Omental fat pad (tissue), 4 donors: ENCODE results near the gene CYP11A1. TPM values are rescaled to one million over a fixed set of nuclear protein-coding genes. Genes with fewer than 3 reads are reported as not detected.

Experiments used
- ATAC-seq: fragments of 150-250 bp; one replicate; pipeline ENCODE4 v1.9.1; 2016; ENCODE audit warnings: mild to moderate bottlenecking, moderate library complexity; ENCODE audit not compliant: low FRiP score
- DNase-seq: peaks from one replicate; pipeline ENCODE4 v3.0.0-alpha.2; 2019; ENCODE audit warnings: low spot score
- CTCF ChIP-seq, 3 donors: fragments of 450-650 bp; IDR thresholded peaks; one replicate each; pipeline ENCODE4 v1.5.1; 2016 to 2017; ENCODE audit warnings: antibody characterized with exemption in 3 of 3, mild to moderate bottlenecking in 3 of 3, moderate library complexity in 2 of 3
- total RNA-seq, 4 donors: library from RNA; depleted of rRNA; stranded (reverse); fragments of >200 nt; gene quantifications; one replicate each; pipeline ENCODE4 v1.1.0, GENCODE V29; 2016

Gene CYP11A1
- total RNA-seq, 4 donors from 2014 or later, result 1.3 to 4.8 (median 1.4) TPM

GRCh38 chr15:74373731-74374647 lies 6.5 kb upstream of the CYP11A1 start:
- ATAC-seq (peak; percentile 93), DNase-seq (peak; percentile 85)
- TF ChIP-seq CTCF (IDR thresholded peaks at IDR 0.05), result no peak

- DNase-seq (no peak), ATAC-seq (no peak)
- no peak for TF ChIP-seq CTCF (IDR thresholded peaks at IDR 0.05)
These were observed 5.7 kb upstream of the CYP11A1 start for GRCh38 chr15:74373056-74373650.

GRCh38 chr15:74370471-74370870 lies 3.0 kb upstream of the CYP11A1 start:
- no peak for TF ChIP-seq CTCF (IDR thresholded peaks at IDR 0.05)
- ATAC-seq (no peak), DNase-seq (no peak)

- no peak for ATAC-seq
- TF ChIP-seq CTCF (IDR thresholded peaks at IDR 0.05), result no peak
- DNase-seq, result no peak
These were observed 2.3 kb upstream of the CYP11A1 start for GRCh38 chr15:74369756-74370155.

GRCh38 chr15:74369084-74369745 lies 1.8 kb upstream of the CYP11A1 start:
- ATAC-seq (no peak), DNase-seq (no peak)
- TF ChIP-seq CTCF (IDR thresholded peaks at IDR 0.05), result no peak

GRCh38 chr15:74368121-74368520 lies 675 bp upstream of the CYP11A1 start:
- no peak for TF ChIP-seq CTCF (IDR thresholded peaks at IDR 0.05)
- ATAC-seq (no peak), DNase-seq (no peak)
